ENCODE data around the gene ZNF648.
"Not testable (repeated sequence)": the region's sequence is repeated elsewhere in the genome, so short reads cannot be mapped to it uniquely, and the experiment has no call there.

The ZNF648 gene

DNA sequence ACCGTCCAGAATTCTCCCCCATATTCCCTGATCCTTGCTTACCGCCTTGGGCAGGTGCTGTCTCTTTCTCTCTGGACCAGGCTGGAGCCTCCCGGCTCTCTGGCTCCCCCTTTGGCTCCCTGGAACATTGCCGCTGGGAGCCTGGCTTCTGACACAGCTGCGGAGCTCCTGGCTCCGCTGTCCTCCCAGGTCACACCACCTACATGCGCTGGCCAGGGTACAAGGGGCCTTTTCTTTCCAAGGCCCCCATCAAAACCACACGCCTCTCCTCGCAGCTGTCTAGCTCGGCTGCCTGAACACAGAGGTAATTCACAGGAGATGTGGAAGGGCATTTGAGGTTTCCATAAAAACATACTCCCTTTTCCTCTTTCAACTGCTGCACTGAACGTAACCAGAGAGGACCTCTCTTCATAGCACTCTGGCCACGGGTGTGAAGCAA is 7.5 kb upstream of the ZNF648 start:
- peak; percentile 39 for DNase-seq

DNA sequence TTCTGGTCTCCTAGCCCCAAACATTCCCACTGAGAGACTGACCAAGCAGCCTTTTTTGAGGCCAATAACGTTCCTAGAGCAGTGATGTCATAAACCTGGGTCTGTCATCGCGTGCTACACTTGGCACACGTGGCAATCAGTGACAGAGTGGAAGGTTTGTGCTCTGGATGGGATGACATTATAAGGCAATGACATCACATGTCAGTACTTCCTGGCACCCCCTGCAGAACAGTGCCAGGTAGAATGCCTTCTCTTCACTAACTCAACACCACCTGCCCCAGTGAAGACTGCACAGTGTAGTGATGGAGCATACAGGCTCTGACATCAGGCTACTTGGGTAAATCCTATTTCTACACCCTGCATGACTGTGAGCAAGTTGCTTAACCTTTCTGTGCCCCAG is 5.4 kb upstream of the ZNF648 start:
- no peak for DNase-seq

DNA sequence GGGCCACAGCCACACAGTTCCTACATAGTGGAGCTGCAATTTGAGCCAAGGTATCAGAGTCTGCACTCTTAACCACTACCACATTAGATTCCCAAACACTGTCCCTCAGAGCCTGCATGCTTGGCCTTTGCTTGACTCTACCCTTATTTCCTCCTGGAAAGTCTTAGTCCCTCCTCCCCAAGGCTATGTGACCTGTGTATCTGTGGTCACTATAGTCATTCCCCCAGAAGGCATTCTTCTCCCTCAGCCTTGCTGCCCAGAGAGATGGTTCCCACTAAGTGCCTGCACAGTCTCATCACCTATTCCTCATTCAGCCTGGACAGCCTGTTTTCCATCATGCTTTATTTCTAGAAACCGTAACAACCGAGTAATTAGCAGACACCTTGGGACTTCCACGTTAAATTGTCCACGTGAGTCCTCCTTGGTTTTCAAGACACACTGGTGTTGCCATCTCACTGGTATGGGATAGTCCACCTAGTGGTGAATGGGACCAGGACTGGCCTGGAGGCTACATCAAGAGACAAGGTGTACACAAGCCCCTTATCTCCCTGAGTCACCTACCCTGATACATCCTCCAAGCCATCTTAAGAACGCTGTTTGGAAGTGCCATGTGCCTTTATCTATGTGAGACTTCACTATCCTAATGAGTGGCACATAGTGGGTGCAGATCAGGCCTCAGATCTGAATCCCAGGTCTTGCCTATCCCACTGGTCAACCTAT is 3.8 kb upstream of the ZNF648 start:
- no peak for DNase-seq

DNA sequence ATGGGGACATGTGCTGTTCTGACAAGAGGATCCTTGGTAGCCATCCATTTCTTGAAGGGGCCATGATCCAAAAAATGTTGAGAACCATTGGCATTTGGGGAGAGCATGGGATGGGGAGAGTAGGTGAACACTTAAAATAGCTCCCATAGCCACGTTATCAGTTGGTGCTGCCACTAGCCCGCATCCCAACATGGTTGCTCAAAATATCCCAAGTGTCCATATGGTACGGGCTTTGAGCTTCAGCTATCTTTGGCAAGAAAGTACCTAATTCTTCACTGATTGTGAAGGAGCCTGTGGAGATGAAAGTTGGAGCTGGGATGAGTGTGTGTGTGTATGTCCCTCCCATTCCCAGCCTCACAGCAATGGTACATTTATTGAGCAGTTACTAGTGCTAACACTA is 3.1 kb upstream of the ZNF648 start:
- no peak for DNase-seq

DNA sequence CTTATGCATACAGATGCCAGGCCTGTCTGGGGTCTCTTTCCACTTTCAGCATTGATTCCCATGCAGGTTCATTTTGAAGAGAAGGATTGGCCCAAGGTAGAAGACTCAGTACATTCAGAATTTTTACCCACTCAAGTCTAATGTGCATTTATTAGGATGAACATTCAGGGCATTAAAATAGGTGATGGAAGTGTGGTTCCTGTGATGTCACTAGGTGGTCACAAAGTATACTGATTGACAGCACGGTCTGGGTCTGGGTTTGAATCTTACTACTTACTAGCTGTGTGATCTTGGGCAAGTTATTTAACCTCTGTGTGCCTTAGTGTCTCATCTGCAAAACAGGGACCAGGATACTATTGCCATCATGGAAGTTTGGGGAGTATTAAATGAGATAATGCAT is 711 bp upstream of the ZNF648 start:
- no peak for DNase-seq

DNA sequence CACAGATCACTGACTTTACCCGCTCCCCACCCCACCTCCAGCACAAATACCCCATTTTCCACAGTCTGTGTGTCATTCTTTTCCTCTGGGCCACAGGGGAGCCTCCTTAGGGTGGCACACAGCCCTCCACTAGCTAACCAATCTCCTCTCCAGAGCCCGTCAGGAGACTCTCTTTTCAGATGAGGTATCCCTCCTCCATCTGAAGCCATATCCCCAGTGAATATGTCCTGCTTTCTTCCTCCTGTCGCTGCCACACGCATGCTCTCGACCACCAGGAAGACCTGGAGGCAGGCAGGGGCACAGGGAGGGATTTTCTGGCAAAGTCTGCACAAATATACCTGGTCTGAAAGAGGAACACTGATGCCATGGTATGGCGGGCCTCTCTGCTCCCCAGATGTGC is 635 bp downstream of the ZNF648 start:
- no peak for DNase-seq

DNA sequence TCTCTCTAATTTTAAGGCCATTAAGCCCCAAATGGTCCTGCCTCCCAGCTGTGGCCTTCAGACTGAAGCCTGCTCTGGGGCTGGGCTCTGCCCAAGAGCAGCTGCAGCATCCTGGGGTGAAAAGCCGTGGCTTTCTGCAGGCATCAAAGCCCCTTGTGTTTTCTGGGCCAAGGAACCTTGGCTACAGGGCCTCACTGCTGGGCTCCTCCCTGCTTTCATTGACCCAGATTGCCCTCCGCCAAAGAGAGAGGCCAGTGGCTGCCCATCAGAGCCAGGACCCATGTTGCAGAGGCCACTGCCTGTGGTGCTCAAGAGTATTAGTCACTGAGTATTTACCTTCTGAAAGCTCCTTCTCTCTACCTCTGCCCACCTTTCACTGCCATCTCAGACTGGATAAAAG is 1.6 kb downstream of the ZNF648 start:
- no peak for DNase-seq

DNA sequence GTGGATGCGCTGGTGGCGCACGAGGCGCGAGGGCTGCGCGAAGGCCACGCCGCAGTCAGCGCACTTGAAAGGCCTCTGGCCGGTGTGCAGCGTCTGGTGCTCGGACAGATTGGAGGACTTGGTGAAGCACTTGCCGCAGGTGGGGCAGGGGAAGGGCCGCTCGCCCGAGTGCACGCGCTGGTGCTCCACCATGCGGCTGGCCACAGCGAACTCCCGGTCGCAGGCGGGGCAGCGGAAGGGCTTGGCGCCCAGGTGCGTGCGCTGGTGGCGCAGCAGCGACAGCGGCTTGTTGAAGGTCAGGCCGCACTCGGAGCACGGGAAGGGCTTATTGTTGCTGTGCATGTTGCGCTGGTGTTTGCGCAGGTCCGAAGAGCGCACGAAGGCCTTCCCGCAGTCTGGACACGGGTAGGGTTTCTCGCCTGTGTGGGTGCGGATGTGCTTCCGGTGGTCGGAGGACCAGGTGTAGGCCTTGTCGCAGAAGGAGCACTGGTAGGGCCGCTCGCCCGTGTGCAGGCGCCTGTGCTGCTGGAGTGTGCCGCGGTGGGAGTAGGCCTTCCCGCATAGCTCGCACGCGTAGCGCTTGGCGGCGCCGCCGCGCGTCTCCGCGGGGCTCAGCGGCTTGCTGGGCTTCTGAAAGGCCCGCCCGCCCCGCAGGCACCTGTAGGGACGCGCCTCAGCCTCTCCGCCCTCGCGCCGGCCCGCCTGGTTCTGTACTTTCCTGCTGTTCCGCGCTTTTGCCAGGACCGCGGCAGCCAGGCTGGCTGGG is 4.7 kb downstream of the ZNF648 start:
- peak; percentile 10 for DNase-seq

DNA sequence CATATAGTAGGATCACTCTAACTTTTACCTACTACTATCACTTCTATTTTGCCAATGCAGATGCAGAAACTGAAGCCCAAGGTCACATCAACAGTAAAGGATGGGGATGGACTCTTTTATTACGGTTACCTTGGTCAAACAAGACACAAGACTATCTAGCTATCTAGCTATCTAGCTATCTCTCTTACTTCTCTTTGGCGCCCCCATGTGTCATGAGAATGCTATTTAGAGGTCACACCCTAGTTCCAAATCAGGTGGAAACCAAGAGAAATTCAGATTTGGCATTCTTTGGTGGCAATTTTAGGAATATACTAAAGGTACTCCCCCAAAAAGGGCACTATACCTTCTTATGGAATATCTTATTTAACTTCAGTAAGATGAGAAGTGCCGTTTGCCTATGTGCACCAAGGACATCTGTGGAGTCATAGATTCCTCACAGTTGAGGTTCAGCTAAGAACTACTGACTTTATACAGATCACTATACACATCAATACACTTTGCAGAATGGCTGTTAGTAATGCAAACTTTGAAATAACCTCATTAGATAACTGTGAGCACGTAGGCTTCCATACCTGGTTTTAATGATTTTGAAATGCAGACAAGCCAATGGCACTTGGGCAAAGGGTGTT is 6.7 kb downstream of the ZNF648 start:
- peak; percentile 75 for DNase-seq

DNA sequence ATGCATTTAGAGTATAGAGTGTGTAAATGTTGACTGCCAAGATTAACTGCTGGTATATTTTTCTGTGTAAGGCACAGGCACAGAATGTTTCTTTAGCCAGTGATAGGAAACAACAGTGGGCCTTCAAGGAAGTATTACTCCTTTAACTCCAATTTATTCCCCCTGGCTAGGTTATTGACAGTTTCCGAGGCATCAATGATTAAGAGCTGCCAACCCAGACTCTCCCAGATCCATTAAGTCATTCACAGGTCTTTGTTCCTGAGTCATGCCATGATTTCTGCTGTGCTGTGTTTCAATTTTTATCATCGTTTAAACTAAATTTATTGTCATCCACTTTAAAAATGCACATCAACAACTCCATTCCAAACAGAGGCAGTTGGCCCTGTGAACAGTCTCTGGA is 9.2 kb downstream of the ZNF648 start:
- DNase-seq = no peak

DNA sequence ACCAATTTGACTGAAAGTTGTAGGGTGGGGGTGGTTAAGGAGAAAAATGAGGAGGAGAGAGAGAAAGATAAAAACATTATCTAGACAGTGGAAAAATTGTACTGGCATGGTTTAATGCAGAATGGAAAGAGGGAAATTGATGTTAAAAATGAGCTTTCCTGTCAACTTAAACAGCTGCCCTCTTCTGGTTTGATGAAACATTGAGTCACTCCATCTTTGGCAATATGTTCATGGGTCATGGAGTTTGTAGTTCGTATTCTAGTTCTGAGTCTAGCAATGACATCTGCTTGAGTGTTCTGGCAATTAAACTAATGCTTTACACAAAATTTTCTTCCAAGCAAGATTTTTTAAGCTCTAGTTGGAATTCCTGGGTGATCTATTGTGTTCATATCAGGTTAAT is 9.6 kb downstream of the ZNF648 start:
- DNase-seq = no peak

DNA sequence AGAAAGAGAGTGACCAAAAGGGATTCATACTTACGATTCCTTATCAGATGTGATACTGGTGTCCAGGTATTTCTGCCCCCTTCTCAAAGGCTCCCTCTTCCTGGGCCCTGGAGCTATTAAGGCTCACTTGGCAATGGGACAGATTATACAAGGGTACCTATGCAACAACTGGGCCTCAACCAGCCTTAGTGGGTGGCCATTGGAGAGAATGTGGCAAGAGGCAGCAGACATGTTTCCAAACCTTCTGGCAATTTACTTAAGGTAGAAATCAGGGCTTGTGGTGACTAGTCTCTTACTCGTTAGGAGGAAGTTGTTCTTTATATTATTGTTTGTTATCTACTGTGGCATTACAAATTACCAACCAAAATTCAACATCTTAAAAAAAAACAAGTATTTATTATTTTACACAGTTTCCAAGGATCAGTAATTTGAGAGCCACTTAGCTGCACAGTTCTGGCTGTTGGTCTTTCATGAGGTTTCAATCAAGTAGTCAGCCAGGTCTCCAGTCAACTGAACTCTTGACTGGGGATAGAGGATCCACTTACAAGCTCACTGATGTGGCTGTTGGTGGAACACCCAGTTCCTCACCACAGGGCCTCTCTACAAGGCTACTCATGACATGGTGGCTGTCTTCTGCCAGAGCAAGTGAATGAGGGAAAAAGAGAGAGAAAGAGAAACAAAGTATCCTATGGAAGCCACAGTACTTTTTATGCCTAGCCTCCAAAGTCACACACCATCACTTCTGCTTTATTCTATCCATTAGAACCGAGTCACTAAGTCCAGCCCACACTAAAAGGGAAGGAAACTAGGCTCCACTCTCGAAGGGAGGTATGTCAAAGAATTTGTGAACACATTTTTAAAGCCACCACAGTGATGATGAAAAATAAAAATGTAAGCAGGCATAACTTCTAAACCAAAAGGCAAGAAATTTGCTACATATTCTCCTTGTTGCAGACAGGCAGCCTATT is 10.7 kb downstream of the ZNF648 start:
- no peak for DNase-seq

DNA sequence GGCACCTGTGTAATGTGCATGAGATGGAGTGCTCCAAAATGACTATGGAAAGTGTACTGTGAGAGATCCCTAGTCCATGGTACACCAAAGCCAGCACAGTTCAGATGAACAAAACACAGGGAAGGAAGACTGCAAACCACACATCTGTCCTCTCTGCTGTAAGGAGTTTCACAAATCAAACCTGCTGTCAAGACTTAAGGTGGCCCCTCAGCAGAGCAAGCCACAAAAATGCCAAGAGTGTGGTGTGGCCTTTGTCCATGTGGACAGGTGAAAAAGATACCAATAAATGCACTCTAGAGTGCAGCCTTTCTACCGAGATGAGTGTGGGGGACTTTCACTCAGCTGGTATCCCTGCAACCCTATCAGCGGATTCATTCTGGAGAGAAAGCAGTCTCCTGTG is 12.9 kb downstream of the ZNF648 start:
- no peak for DNase-seq

DNA sequence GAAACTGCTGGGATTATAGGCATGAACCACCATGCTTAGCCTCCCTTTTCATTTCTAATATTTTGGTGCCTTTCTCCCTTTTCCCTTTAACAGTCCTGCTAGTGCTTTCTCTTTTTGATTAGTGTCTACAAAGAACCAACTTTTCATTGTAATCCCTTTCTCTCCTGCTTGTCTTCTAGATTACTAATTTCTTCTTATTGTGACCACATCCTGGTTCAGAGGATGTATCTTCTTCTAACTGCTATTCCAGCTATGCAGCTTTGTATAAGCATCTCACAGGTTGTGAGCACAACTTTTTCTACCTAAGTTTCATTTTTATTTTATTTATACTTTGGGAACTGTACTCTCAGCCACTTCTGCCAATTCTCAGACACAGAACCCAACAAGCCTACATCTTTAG is 14.7 kb downstream of the ZNF648 start:
- no peak for DNase-seq

DNA sequence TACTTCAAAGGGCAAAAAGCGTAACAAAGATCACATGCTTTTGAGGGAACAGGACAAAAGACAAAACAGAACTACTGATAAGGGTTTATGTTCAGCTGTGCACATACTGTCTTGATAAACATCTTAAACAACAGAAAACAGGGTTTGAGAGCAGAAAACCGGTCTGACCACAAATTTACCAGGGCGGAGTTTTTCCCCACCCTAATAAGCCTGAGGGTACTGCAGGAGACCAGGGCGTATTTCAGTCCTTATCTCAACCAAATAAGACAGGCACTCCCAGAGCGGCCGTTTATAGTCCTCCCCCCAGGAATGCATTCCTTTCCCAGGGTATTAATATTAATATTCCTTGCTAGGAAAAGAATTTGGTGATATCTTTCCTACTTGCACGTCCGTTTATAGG is 16.0 kb downstream of the ZNF648 start:
- DNase-seq = not testable (repeated sequence)

DNA sequence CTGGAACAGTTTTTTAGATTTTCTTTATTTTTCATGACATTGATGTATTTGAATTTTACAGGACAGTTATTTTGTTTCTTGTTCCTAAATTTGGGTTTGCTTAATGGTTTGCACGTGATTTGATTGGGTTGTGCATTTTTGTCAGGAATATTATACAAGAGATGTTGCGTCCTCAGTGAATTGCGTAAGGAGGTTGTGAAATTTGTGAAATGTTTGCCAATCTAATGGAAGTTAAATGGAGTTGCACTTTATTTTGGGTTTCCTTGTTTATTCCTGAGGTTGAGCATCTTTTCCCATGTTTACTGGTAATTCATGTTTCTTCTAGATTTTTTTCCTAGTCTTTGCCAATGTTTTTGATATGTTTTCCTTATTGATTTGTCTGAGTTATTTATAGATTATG is 19.9 kb downstream of the ZNF648 start:
- no peak for DNase-seq

DNA sequence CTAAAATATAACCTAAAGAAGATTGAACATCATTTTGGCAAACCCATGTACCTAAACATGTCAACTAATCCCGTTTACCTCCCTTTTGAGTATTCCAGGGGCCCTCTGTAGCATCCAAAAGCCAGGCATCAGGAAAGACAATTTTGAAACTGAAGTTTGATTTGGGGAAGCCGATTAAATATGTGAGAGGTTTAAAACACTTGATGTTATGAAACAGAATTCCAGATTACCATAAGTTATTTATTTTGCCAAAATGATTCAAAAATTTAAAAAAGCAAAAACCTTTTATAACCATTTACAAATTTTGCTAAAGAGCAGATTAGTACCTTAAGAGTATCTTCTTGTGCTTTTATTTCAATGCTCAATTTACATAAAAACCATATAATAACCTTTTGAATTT is 23.3 kb downstream of the ZNF648 start:
- DNase-seq = no peak

DNA sequence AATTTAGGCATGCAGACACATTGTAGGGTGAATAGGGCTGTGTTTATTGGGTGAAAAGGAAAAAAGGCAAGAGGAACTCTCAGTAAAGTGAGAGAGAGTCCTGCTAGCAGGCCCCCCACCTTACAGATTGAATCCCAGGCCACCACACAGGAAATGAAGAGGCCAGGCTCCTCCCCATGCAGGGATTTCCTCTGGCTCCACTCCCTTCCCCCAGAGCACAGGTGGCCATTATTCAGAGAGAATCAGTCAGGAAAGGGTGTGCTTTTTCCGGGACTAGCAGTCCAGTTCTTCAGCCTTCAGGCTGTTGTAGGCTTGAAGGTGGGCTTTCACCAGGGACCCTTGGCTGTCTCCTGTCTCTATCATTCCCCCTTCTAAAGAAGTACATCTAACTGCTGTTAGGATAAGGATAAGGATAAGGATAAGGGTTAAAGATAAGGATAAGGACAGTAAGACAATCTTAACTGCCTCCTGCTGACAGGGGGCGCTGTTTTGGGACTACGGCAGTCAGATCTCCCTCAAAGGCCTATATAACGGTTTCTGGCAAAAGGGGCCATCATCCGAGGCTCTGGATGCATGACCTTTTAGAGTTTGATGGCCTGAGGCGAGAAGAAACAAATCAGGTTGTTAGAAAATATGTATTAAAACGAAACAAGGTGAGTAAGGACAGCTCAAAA is 26.3 kb downstream of the ZNF648 start:
- peak; percentile 48 for DNase-seq

DNA sequence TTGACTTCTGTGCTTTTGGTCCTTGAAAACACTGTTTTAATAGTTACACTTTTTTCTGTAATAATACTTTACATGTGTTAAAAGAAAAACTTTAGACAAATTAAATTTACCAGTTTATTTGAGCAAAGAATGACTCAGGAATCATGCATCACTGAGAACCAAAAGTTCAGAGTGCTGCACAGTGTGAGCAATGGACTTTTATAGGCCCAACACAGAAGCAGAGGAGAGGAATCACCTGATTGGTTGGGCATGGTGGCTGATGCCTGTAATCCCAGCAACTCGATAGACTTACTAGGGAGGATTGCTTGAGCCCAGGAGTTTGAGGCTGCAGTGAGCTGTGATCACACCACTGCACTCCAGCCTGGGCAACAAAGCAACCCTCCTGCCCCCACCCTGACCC is 29.3 kb downstream of the ZNF648 start:
- no peak for DNase-seq

DNA sequence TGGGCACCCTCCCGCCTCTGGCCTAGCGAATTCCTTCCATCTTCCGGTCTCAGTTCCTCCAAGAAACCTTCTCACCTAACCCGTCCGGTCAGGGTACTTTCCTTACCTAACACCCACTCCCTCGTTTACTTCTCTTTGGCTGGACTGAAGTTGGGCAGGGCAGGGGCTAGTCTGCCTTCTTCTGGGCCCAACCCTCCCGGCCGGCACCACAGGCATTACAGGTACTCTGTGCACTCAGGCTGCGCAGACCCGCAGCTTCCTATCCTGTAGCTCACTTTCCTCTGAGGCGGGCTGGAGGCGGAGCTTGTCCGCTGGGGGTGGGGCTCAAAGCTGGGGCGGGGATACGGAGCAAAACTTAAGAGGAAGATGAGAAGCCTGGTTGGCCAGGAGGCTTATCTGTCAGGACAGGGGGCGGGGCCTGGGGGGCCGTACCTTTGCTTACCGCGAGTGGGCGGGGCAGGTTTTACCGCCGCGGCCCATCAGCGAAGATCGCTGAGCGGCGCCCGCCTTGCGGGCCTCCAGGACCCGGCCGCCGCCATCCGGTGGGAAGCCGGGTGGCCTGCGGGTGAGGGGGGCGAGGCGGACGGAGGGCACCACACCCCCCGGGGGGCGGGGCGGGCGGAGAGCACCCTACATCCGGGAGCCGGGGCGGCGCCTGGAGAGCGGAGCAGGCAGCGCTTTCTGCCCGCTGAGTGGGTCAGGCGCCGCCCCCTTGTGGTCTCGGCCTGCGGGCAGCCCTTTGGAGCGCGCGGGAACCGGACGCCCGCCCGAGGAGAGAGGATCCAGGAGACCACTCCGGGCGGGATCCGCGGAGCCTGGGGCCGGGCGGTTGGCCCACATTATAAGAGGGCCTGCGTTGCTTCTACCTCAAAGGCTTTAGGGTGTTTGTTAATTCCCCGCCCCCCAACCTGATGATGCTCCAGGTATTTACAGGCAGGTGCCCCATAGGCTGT is 31.9 kb downstream of the ZNF648 start:
- DNase-seq = peak; percentile 98

DNA sequence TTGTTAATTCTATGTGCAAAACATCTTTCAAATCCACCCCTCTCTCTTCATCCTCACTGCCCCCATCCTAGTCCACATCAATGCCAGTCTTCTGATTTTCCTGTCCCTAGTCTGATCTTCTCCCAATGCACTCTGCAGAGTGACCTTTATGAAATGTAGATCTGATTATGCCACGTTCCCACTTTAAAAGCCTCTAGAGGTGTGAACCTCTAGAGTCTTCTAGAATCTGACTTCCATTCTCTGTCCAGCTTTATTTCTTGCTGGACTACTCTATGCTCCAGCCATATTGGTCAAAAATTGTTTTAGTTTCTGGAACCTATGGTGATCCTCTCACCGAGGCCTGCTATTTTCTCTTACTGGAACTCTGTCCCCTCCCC is 32.5 kb downstream of the ZNF648 start:
- no peak for DNase-seq

All from stimulated activated CD4-positive, alpha-beta T cell treated with anti-CD3 and anti-CD28 coated beads, Interleukin-15, amount 100 ng/mL, for 24 hours (primary cell).